GM12878 (cell line): Measurements from ENCODE around the gene SLX9.

ENCODE experiments used
- CEBPZ ChIP-seq: fragments of 150-350 bp; IDR thresholded peaks from 2 replicates; pipeline ENCODE4 v1.6.1; 2016; ENCODE audit warnings: low read depth, low read length
- EZH2 ChIP-seq: IDR thresholded peaks from 2 replicates; pipeline ENCODE4 v1.6.1; 2012; ENCODE audit warnings: low read depth, mild to moderate bottlenecking, control low read depth, inconsistent platforms, low read length, borderline replicate concordance; ENCODE audit not compliant: control insufficient read depth
- FOS ChIP-seq: IDR thresholded peaks from 3 replicates; pipeline ENCODE4 v1.6.1; 2011; ENCODE audit warnings: borderline replicate concordance; ENCODE audit not compliant: insufficient read length; ENCODE audit errors: extremely low read depth
- JUNB ChIP-seq: IDR thresholded peaks from 2 replicates; pipeline ENCODE4 v1.6.1; 2016; ENCODE audit warnings: antibody characterized with exemption, mild to moderate bottlenecking
- KDM1A ChIP-seq: fragments of 200-600 bp; sonication (generic); IDR thresholded peaks from 2 replicates; pipeline ENCODE4 v1.6.1; 2016; ENCODE audit warnings: borderline replicate concordance
- NFYB ChIP-seq: IDR thresholded peaks from 2 replicates; pipeline ENCODE4 v1.6.1; 2011; ENCODE audit warnings: low read depth, mild to moderate bottlenecking, low read length, improper control_type of control experiment, moderate library complexity; ENCODE audit not compliant: insufficient read depth
- NR2C2 ChIP-seq: IDR thresholded peaks from 2 replicates; pipeline ENCODE4 v1.6.1; 2011; ENCODE audit warnings: borderline replicate concordance, low read depth; ENCODE audit not compliant: control insufficient read depth, insufficient read length
- SMC3 ChIP-seq: IDR thresholded peaks from 2 replicates; pipeline ENCODE4 v1.6.1; 2011; ENCODE audit warnings: low read length, improper control_type of control experiment, borderline replicate concordance
- SRF ChIP-seq, 2 experiments: IDR thresholded peaks; 2 replicates each; pipeline ENCODE4 v1.6.1; 2011; ENCODE audit warnings: low read depth in 2 of 2, low read length in 2 of 2, mild to moderate bottlenecking in 1 of 2, moderate library complexity in 1 of 2
- ZBTB40 ChIP-seq: fragments of 450-650 bp; IDR thresholded peaks from 2 replicates; pipeline ENCODE4 v1.6.1; 2016; ENCODE audit warnings: mild to moderate bottlenecking, moderate library complexity, borderline replicate concordance
- ZNF24 ChIP-seq: fragments of 450-650 bp; IDR thresholded peaks from 2 replicates; pipeline ENCODE4 v1.6.1; 2017; ENCODE audit warnings: antibody characterized with exemption, mild to moderate bottlenecking
- TF ChIP-seq, protein P1 (sequence below), 3 experiments: IDR thresholded peaks in 2 of 3; conservative IDR thresholded peaks in 1 of 3; 2 replicates each; pipeline ENCODE4 v1.5.1; 2011; ENCODE audit warnings: low read depth in 3 of 3, low read length in 3 of 3, mild to moderate bottlenecking in 3 of 3, control low read depth in 2 of 3, moderate library complexity in 2 of 3, inconsistent platforms in 1 of 3, mixed read lengths in 1 of 3; ENCODE audit not compliant: control insufficient read depth in 2 of 3, insufficient read depth in 1 of 3; ENCODE audit errors: extremely low read depth in 1 of 3
- TF ChIP-seq, protein P2 (sequence below): IDR thresholded peaks from 2 replicates; pipeline ENCODE4 v1.6.1; 2011; ENCODE audit warnings: low read depth, low read length, improper control_type of control experiment, borderline replicate concordance

GRCh38 chr21:44987301-44987885, 47.6 kb downstream of the SLX9 start:
- TF ChIP-seq, protein P1, sequence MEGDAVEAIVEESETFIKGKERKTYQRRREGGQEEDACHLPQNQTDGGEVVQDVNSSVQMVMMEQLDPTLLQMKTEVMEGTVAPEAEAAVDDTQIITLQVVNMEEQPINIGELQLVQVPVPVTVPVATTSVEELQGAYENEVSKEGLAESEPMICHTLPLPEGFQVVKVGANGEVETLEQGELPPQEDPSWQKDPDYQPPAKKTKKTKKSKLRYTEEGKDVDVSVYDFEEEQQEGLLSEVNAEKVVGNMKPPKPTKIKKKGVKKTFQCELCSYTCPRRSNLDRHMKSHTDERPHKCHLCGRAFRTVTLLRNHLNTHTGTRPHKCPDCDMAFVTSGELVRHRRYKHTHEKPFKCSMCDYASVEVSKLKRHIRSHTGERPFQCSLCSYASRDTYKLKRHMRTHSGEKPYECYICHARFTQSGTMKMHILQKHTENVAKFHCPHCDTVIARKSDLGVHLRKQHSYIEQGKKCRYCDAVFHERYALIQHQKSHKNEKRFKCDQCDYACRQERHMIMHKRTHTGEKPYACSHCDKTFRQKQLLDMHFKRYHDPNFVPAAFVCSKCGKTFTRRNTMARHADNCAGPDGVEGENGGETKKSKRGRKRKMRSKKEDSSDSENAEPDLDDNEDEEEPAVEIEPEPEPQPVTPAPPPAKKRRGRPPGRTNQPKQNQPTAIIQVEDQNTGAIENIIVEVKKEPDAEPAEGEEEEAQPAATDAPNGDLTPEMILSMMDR (IDR thresholded peaks at IDR 0.05 in 2 of 3, conservative IDR thresholded peaks at IDR 0.05 in 1 of 3; ENCODE audit: control insufficient read depth in 2 of 3, extremely low read depth in 1 of 3, insufficient read depth in 1 of 3, low read depth in 3 of 3, low read length in 3 of 3): no peak
- TF ChIP-seq SMC3: no peak
- TF ChIP-seq ZBTB40: no peak
- no peak for TF ChIP-seq KDM1A
- TF ChIP-seq, protein P2, sequence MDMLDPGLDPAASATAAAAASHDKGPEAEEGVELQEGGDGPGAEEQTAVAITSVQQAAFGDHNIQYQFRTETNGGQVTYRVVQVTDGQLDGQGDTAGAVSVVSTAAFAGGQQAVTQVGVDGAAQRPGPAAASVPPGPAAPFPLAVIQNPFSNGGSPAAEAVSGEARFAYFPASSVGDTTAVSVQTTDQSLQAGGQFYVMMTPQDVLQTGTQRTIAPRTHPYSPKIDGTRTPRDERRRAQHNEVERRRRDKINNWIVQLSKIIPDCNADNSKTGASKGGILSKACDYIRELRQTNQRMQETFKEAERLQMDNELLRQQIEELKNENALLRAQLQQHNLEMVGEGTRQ: no peak
- TF ChIP-seq FOS: no peak
- no peak for TF ChIP-seq JUNB
- no peak for TF ChIP-seq NR2C2
- TF ChIP-seq SRF (IDR thresholded peaks at IDR 0.05; ENCODE audit: low read depth in 2 of 2, low read length in 2 of 2): no peak
- TF ChIP-seq EZH2: no peak
- no peak for TF ChIP-seq NFYB
- TF ChIP-seq ZNF24: no peak
- TF ChIP-seq CEBPZ: no peak
